RKO (cell line): Measurements from ENCODE around the gene PPIL6.

Experiments used
- DNase-seq: peaks from one replicate; pipeline ENCODE4 v3.0.0-alpha.2; 2016; ENCODE audit warnings: low spot score

PPIL6 gene

GRCh38 chr6:109440331-109441068 lies at the start of gene PPIL6, which contains the start of gene SMPD2:
TSS of gene PPIL6 (minus strand) at chr6:109440628. CDS start at chr6:109440590, 38 bp downstream.
TSS of gene SMPD2 (plus strand) at chr6:109440724. CDS start at chr6:109441122, 398 bp downstream.
- DNase-seq: peak; percentile 91

- no peak for DNase-seq
Measured at GRCh38 chr6:109488001-109488400, 47.6 kb upstream of the PPIL6 start.

GRCh38 chr6:109486068-109486467 lies 45.6 kb upstream of the PPIL6 start:
- DNase-seq: peak; percentile 41

- DNase-seq: no peak
Measured at GRCh38 chr6:109485266-109485935, 45.0 kb upstream of the PPIL6 start.

- DNase-seq: no peak
Measured at GRCh38 chr6:109484122-109484521, 43.7 kb upstream of the PPIL6 start.

GRCh38 chr6:109483735-109484057 lies 43.3 kb upstream of the PPIL6 start:
- no peak for DNase-seq

GRCh38 chr6:109482905-109483734 lies 42.7 kb upstream of the PPIL6 start, which contains the start of gene ZBTB24:
TSS of gene ZBTB24 (minus strand) at chr6:109483219. CDS start at chr6:109482026, 1,193 bp downstream.
- DNase-seq: peak; percentile 92

GRCh38 chr6:109480993-109481480 lies 40.6 kb upstream of the PPIL6 start:
- DNase-seq: no peak

GRCh38 chr6:109478841-109479624 lies 38.6 kb upstream of the PPIL6 start:
- DNase-seq: peak; percentile 43

- DNase-seq: no peak
Measured at GRCh38 chr6:109478222-109478805, 37.9 kb upstream of the PPIL6 start.

GRCh38 chr6:109477725-109478124 lies 37.3 kb upstream of the PPIL6 start:
- no peak for DNase-seq

GRCh38 chr6:109477184-109477583 lies 36.8 kb upstream of the PPIL6 start:
- DNase-seq: no peak

- DNase-seq: no peak
Measured at GRCh38 chr6:109475625-109476024, 35.2 kb upstream of the PPIL6 start.

- no peak for DNase-seq
Measured at GRCh38 chr6:109474995-109475394, 34.6 kb upstream of the PPIL6 start.

GRCh38 chr6:109473120-109473519 lies 32.7 kb upstream of the PPIL6 start:
- no peak for DNase-seq

- DNase-seq: no peak
Measured at GRCh38 chr6:109472132-109472995, 31.9 kb upstream of the PPIL6 start.

- DNase-seq: no peak
Measured at GRCh38 chr6:109471105-109471810, 30.8 kb upstream of the PPIL6 start.

- DNase-seq: no peak
Measured at GRCh38 chr6:109469591-109470189, 29.3 kb upstream of the PPIL6 start.

GRCh38 chr6:109467696-109468095 lies 27.3 kb upstream of the PPIL6 start:
- DNase-seq: no peak
